ENCODE results near the gene RALGPS2.
A peak's percentile ranks its signal among the peaks of the same experiment; 100 is the strongest.

The RALGPS2 gene

GRCh38 chr1:178940068-178940765 is 215.2 kb downstream of the RALGPS2 start:
- Histone ChIP-seq H3K36me3 (replicated peaks; ENCODE audit: low read depth, low read length) (no peaks in the 10 kb centered on the region), H3K4me1 (ENCODE audit: low read length) (peaks cover 7% of the 10 kb centered on the region; the same call in 1 of the 2 replicates), H4K20me1 (ENCODE audit: insufficient read depth, low read length) (no peaks in the 10 kb centered on the region), H3K4me2 (ENCODE audit: low read length) (no peak overlapping the region), H3K4me3 (ENCODE audit: low read length) (no peak overlapping the region), H3K9me3 (ENCODE audit: insufficient read depth, low read length) (no peaks in the 10 kb centered on the region), H3K27ac (ENCODE audit: low read length) (no peak overlapping the region), H3K9ac (ENCODE audit: low read length) (no peak overlapping the region), H3K27me3 (ENCODE audit: low read depth, low read length) (peaks cover 7% of the 10 kb centered on the region; the same call in 1 of the 2 replicates), H2AFZ (ENCODE audit: low read depth, low read length) (no peak overlapping the region), H3K79me2 (ENCODE audit: low read length) (no peaks in the 10 kb centered on the region)
- TF ChIP-seq CTCF (IDR thresholded peaks at IDR 0.05; ENCODE audit: low read depth, low read length) (no peak), EZH2phosphoT487 (IDR thresholded peaks at IDR 0.05; ENCODE audit: low read depth) (no peak)

GRCh38 chr1:178941261-178941689 is 216.2 kb downstream of the RALGPS2 start:
- TF ChIP-seq EZH2phosphoT487 (IDR thresholded peaks at IDR 0.05; ENCODE audit: low read depth) (no peak), CTCF (IDR thresholded peaks at IDR 0.05; ENCODE audit: low read depth, low read length) (no peak)
- Histone ChIP-seq H3K36me3 (replicated peaks; ENCODE audit: low read depth, low read length) (no peaks in the 10 kb centered on the region), H3K9ac (ENCODE audit: low read length) (no peak overlapping the region), H3K4me3 (ENCODE audit: low read length) (no peak overlapping the region), H3K27ac (ENCODE audit: low read length) (no peak overlapping the region), H4K20me1 (ENCODE audit: insufficient read depth, low read length) (no peaks in the 10 kb centered on the region), H3K79me2 (ENCODE audit: low read length) (no peaks in the 10 kb centered on the region), H3K4me2 (ENCODE audit: low read length) (no peak overlapping the region), H3K27me3 (ENCODE audit: low read depth, low read length) (peaks cover 7% of the 10 kb centered on the region; the same call in 1 of the 2 replicates), H3K9me3 (ENCODE audit: insufficient read depth, low read length) (no peaks in the 10 kb centered on the region), H2AFZ (ENCODE audit: low read depth, low read length) (no peak overlapping the region), H3K4me1 (ENCODE audit: low read length) (peaks cover 7% of the 10 kb centered on the region; the same call in 1 of the 2 replicates)

- Histone ChIP-seq H3K4me2 (ENCODE audit: low read length) (no peak overlapping the region), H3K9ac (ENCODE audit: low read length) (no peak overlapping the region), H2AFZ (ENCODE audit: low read depth, low read length) (no peak overlapping the region), H4K20me1 (ENCODE audit: insufficient read depth, low read length) (no peaks in the 10 kb centered on the region), H3K79me2 (ENCODE audit: low read length) (no peaks in the 10 kb centered on the region), H3K4me1 (ENCODE audit: low read length) (peaks cover 7% of the 10 kb centered on the region; the same call in 1 of the 2 replicates), H3K27ac (ENCODE audit: low read length) (no peak overlapping the region), H3K27me3 (ENCODE audit: low read depth, low read length) (peaks cover 7% of the 10 kb centered on the region; the same call in 1 of the 2 replicates), H3K4me3 (ENCODE audit: low read length) (no peak overlapping the region), H3K36me3 (replicated peaks; ENCODE audit: low read depth, low read length) (no peaks in the 10 kb centered on the region), H3K9me3 (ENCODE audit: insufficient read depth, low read length) (no peaks in the 10 kb centered on the region)
- TF ChIP-seq EZH2phosphoT487 (IDR thresholded peaks at IDR 0.05; ENCODE audit: low read depth) (no peak), CTCF (IDR thresholded peaks at IDR 0.05; ENCODE audit: low read depth, low read length) (no peak)
Observed at GRCh38 chr1:178941849-178942248, 216.8 kb downstream of the RALGPS2 start.

GRCh38 chr1:178942285-178943198 is 217.5 kb downstream of the RALGPS2 start:
- H3K27ac ChIP-seq (ENCODE audit: low read length) = no peak overlapping the region
- peak overlapping the region; percentile 6; the same call in 1 of the 2 replicates for H3K4me2 ChIP-seq (ENCODE audit: low read length)
- no peak overlapping the region for H3K9ac ChIP-seq (ENCODE audit: low read length)
- H3K4me3 ChIP-seq (ENCODE audit: low read length) = no peak overlapping the region
- peaks cover 7% of the 10 kb centered on the region; the same call in 1 of the 2 replicates for H3K4me1 ChIP-seq (ENCODE audit: low read length)
- H4K20me1 ChIP-seq (ENCODE audit: insufficient read depth, low read length) = no peaks in the 10 kb centered on the region
- H3K27me3 ChIP-seq (ENCODE audit: low read depth, low read length) = peaks cover 7% of the 10 kb centered on the region; the same call in 1 of the 2 replicates
- peak overlapping the region; percentile 11; the same call in 1 of the 2 replicates for H2AFZ ChIP-seq (ENCODE audit: low read depth, low read length)
- H3K9me3 ChIP-seq (ENCODE audit: insufficient read depth, low read length) = no peaks in the 10 kb centered on the region
- H3K36me3 ChIP-seq (replicated peaks; ENCODE audit: low read depth, low read length) = no peaks in the 10 kb centered on the region
- TF ChIP-seq CTCF (IDR thresholded peaks at IDR 0.05; ENCODE audit: low read depth, low read length) (no peak), EZH2phosphoT487 (IDR thresholded peaks at IDR 0.05; ENCODE audit: low read depth) (no peak)
- H3K79me2 ChIP-seq (ENCODE audit: low read length) = no peaks in the 10 kb centered on the region

Data from OCI-LY3 (cell line).